ENCODE results near the gene ALDH3A1.

The ALDH3A1 gene

DNA sequence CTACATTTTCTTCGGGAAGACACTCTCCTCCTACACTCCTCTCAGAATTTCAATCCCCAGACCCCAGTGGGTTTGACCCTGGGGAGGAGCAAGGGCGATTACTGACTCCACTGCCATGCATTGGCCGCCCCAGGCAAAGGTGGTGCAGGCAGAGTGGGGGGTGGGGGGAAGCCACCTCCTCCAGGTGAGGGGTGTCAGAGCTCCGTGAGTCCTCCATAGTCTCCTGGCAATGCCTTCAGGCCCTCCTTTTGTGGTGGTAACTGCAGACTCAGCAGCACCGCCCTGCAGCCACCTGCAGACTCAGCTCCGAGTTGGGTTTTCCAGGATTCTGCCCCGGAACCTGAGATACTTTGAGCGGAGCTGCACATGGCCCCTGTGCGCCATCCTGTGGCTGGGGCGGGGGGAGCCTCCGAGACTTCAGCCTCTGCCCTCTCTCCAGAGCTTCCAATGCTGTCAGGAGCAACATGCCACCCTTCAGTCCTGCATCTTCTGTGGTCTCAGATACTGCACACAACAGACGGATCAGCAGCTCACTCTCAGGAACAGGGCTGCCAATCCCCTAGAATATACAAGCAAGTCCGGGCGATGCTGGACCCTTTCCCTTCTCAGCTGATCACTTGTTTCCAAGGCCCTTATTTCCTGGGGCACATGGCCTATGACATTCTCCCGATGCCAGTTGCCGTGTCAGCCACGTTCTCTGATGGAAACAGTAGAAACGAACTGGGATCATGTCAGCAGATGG, 29.3 kb downstream of the ALDH3A1 start:
- no peak for DNase-seq

DNA sequence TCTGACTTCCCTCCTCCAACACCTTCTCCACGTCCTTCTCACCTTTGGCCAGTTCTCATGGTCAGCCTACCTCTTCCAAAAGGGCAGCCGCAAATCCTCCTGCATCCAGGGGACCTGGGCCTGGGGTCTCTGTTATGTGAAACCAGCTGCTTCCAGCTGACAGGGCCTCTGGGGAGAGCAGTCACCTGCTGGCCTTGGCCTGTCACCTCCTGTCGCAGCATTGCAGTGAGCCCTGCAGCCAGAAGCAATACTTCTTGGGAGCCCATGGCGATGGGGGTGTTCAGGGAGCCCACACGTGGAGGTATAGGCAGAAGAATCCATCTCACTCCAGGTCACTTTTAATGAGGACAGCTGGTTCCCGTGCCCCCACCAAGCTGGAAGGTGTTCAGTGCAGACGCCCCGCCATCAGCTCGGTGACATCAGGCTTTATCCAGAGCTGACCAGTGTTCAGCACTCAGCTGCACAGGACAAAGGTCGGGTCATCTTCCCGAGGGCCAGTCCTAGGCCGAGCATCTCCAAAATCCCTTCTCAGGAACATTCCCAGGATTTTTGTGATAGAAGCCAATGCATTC, 30.0 kb downstream of the ALDH3A1 start:
- DNase-seq: no peak

DNA sequence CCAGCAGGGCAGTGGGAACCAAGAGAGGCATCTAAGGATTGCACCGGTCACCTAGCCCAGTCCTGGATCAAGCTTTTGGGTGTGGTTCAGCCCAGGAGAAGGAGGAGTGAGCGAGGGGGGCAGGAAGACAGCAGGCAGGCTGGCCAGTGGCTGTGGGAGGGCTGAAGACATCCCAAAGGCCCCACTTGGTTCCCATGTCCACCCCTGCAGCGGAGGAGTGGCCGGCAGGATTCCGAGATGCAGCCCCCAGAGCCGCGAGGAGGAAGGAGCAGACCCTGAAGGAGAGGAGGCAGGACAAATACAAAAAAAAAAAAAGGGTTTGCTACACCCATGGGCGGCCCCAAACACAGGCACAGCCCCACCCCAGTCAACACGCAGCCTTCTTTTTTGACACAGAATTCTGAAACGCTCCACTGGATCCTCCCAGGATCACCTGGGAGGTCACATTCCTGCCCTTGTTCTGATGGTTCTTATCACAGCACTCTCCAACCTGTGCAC, 30.6 kb downstream of the ALDH3A1 start:
- no peak for DNase-seq

DNA sequence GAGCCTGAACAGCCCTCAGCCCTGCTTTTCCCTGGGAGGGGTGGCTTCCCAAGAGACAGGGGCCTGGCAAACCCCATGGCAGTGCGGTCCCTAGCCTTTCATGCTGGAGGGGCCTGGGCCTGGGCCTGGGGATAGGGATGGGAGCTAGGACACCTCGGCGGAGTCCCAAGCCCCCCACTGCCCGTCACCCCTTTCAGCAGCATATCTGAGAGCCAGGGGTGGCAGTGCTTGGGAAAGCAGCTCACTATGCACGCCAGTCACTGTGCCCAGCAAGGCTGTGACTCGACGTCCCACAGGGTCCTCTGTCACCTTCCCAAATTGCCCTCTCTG, 31.1 kb downstream of the ALDH3A1 start:
- no peak for DNase-seq

DNA sequence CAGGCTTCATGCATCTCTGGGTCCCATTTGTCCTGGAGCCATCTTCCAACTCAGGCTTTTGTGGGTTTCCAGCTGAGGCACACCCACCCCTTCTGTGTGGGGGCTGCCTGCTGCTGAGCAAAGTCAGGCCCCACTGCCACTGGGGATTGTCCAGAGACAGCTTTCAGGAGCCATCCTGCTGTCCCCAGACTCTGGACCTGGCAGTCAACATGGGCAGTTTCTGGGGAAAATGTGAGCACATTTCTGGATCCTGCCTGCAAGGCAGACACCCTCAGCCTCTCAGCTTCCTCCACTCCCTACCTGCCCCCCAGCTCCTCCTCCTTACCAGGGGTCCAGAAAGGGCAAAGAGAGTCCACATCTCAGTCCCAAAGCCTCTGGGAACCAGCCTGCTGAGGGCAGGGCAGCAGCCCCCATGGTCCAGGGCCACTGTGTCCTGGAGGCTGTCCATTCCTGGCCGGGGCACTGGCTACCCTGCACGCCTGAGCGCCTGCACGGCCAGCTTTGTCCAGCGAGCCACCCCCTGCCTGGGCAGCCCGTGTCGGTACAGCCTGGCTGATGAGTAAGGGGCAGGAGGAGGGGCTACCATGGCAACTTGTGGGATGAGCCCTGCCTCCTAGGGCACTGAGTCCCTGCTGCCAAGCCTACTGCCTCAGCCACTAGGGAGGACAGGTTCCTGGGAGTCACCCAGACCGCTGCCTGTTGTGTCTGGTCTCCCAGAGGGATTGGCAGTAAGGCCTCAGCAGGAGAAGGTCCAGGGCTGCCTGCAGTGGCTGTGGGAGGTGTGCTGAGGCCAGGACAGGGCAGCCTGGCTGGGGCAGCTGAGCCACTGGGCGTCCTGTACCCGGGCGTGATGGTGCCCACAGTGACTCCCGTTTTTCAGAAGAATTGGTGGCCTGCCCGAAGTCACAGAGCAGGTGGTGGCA, 31.7 kb downstream of the ALDH3A1 start, which contains the start of gene SLC47A2:
TSS of gene SLC47A2 (minus strand) at position 477 of the 923 bp plus-strand sequence. CDS start at position 448, 29 bp downstream.
- no peak for DNase-seq

DNA sequence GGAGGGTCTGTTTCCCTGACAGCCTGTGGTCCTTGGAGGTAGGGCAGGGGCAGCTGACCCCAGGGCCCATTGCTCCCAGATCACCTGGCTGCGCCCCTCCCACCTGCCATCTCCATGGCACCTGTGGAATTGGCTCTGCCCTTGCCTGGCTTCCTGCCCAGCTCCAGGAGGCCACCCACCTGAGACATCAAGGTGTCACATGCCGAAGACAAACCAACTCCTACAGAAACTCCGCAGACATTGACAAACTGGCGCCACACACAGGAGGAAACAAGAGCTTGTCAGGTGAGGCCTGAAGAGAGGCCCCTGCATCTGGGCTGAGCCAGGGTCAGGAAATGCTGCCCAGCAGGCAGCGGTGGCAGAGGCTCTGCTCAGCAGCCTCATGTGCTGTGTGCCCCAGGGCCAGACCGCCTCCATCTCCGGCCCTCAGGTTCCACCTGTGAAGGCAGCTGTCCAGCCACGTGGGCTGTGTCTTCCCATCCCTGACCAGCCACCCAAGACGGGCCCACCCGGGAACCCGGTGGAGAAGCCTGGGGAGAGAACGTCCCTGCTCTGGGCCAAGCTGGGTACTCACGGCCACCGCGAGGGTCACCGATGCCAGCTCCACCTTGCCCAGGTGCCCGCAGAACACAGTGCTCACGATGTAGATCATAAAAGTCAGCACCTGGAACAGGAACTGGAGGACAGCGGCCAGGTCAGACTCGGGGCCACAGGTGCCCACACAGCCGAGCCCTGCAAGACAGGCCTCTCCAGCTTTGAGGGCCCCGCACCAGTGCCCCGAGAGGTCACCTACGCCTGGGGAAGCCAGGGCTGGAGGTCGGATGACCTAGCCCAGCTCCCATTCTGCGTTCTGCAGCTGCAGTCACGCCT, 33.3 kb downstream of the ALDH3A1 start:
- no peak for DNase-seq

DNA sequence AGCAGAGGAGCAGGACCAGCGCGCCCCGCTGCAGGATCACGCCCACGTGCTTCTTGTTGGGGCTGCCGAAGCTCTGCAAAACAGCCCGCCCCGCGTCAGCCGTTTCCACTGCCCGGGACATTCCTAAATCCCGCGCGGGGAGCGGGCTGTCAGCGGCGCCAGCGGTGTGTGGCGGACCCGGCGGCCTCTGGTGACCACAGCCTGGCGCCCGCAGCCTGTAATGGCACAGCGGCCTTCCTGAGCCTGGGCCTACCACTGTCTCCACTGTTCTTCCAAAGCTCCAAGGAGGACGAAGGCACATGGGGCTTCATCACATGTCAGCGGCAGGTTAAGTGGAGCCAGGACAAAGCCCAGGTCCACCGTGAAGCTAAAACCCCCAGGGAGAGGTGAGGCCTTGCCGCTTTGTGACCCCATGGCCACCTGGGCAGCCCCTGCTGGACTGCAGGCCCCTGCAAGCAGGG, 34.2 kb downstream of the ALDH3A1 start:
- DNase-seq: no peak

DNA sequence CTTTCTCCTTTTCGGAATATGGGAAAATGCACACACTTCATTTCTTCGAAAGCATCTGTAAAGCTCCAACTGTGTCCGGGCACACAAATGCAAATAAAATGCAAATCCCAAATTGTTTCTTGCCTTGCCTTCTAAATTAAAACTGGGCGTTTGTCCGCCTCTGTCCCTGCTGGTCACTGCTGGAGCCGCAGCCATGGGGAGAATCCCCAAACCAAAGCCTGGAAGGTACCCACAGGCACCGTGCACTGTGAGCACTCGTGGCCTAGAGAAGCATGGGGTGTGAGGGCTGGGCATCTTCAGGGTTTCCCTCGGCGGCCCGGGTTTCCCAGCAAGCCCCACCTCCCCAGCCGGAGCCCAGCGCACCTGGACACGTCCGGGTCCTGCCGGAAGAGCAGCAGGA, 34.6 kb downstream of the ALDH3A1 start:
- DNase-seq: no peak

DNA sequence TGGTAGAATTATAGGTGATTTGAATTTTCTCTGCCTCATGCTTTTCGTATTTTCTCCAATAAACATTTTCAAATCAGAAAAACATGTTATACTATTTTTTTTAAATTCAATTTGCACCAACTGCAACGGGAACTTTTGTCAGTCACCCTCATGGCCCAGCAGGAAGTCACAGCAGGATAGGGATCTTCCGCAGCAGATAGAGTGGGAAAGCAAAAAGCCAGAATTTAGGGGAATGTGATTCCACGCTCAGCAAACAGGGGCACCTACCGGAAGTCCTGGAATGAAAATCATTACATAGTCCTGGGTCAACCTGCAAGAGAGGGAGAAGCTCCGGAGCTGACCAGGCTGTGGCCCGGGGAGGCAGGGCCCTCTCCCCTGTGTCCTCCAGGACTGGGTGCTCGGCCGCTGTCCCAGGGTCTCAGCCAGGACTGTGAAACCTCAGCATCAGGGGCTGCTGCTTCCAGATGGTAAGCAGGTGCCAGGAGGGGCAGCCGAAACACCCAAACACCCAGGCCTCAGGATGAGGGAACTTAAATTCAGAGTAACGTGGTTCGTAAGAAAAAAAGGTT, 35.6 kb downstream of the ALDH3A1 start:
- no peak for DNase-seq

DNA sequence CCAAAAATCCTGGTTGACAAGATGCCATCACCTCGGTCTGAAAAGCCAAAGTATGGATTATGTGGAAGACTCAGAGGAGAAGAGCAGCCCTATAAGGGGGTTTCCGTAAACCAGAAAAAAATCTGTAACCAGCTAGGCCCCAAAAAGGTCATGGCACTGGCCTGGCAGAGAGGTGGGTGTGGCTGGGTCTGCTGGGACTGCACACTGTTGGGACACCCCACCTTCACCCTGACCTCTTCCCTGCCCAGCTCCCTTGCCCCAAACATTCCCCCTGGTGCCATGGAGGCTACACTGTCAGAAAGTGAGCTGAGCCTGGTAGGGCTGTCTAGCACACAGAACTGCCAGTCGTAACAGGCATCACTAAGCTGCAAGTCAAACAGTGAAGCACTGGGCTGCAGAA, 38.3 kb downstream of the ALDH3A1 start:
- DNase-seq: no peak

DNA sequence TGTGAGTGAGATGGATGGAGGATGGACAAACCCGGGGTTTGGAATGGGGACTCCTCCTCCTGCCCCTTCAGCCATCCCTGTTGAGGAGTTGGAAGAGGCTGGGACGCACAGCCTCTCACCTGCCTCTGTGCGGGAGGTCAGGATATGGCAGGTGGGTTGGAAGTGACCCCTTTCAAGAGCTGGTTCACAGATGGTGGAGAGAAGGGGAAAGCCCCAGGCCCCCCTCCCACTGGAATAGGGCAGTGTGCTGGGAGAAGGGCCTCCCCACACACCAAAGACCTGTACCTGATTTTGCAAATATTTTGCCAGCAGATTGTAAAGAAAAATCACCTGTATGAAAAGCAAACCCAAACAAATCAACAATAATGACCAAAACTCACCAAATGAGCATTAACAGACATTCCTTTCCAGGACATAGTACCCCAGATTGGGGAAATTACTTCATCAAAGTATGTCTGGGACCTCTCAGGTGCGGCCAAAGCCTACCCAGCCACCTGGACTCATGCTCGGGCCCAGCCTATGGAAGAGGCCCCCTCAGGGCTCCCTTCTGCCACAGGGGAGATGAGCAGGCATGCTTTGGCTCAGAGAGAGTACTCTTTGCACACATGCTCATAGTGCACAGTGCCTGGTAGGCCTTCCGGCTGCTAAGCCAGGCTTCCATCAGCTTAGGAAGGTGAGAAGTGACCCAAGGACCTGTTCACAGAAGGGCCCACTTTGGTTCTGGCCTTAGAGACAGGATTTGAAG, 39.5 kb downstream of the ALDH3A1 start:
- no peak for DNase-seq

DNA sequence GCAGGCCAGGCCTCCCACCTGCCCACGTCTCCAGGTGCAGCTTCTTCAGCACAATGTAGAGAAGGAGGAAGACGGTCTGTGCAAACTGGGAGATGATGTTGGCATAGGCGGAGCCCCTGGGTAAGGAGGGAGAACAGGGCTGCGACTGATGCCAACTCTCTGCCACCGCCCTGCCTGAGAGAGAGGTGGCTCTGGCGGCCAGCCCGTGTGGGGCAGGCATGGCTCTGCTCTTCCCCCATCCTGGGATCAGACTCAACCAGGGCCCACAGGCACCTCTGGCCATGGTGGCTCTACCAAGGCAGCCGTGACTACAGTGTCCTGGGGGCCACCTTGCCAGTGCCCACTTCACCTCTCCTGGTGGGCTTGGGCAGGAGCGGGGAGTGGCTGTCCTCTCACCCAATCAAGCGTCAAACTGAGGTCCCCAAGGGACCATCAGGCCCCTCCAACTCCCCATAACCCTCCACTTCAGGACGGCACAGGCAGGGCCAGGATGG, 40.3 kb downstream of the ALDH3A1 start:
- no peak for DNase-seq

DNA sequence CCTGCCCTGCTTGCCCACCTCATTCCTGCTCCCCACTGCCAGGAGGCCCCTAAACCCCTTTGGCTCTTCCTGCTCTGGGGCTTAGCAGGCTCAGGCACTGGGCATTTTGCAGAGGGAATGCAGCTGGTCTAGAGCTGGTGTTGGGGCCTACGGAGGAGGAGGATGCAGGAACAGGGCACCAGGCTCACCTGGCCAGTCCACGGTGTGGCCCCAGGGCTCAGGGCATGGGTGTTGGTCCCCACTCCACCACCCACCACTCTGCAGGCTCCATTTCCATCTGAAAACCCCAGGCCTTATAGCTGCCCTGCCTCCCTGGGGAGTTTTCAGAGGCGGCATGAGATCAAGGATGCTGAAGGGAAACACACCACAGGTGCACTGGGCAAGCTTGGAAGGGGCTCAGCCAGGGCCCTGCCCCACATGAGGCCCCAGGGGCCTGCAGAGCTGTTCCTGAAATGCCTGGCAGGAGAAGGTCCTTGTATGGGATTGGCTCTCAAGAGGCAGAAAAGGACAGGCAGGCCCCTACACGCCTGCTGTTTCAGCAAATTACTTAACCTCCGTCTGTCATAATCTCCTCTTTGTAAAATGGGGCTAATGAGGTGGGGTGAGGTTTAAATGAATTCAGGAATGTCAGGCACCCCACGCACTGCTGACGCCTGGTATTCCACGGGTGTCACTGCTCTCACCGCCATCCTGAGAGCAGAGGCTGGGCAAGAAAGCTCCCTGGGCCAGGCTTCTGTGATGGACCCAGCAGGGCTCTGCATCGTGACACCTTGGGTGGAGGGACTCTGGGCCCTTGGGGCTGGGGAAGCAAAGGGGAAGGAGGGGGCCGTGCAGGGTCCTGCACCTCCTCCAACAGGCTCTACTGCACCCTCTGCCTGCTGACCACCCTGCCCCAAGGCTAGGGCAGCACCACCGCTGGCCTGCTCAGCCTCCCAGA, 41.0 kb downstream of the ALDH3A1 start:
- DNase-seq: no peak

DNA sequence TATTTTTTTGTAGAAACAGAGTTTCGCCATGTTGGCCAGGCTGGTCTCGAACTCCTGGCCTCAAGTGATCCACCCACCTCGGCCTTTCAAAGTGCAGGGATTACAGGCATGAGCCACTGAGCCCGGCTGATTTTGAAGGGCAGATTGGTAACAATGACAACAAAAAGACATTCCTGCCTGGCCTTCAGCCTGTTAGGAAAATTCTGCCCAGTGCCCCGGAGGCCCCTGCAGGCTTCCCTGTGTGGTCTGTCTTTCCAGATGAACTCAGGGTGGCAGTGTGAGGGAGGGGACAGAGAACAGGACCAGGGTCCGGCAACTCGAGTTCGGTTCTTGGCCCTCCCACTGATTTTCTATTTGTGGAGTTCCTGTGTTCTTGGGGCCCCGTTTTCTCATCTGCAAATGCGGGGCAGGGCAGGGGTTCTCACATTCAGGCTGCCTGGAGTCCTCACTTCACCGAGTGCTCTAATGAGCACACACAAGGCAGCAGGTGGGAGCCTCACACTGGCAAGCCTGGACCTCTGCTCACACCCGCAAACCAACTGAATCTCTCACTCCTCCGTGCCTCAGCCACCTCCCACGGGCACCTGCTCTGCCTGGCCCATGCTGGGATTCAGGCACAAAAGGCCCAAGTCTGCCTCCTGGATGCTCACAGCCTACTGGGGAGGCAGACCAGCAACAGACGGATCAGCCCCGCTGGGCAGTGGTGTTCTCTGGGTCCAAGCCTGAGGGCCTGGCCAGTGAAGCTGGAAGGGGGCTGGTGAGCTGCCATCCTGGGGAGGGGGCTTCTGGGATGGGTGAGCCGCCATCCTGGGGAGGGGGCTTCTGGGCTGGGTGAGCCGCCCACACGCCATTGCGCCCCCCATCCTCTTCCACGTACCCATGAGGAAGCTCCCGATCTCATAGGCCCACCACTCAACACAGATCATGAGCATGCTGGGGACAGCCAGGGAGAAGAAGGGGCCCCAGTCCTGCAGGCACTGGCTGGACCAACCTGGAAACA, 42.0 kb downstream of the ALDH3A1 start:
- DNase-seq: no peak

DNA sequence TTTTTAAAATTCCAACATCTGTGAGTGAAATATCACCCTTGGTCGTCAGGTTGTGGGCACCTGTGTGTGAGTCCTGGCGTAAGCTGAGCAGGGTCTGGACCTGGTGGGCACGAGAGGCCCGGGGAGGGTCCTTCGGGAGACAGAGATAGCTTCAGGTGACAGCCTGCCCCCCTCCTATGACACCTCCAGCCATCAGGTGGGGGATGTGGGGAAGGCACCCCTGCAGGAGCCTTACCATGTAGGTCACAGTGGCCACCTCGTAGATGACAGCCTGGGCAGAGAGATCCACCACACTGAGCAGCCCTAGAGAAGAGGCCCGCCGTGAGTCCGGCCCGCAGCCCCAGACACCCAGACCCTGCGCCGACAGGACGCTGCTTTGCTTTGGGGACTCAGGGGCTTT, 42.9 kb downstream of the ALDH3A1 start:
- DNase-seq: no peak

DNA sequence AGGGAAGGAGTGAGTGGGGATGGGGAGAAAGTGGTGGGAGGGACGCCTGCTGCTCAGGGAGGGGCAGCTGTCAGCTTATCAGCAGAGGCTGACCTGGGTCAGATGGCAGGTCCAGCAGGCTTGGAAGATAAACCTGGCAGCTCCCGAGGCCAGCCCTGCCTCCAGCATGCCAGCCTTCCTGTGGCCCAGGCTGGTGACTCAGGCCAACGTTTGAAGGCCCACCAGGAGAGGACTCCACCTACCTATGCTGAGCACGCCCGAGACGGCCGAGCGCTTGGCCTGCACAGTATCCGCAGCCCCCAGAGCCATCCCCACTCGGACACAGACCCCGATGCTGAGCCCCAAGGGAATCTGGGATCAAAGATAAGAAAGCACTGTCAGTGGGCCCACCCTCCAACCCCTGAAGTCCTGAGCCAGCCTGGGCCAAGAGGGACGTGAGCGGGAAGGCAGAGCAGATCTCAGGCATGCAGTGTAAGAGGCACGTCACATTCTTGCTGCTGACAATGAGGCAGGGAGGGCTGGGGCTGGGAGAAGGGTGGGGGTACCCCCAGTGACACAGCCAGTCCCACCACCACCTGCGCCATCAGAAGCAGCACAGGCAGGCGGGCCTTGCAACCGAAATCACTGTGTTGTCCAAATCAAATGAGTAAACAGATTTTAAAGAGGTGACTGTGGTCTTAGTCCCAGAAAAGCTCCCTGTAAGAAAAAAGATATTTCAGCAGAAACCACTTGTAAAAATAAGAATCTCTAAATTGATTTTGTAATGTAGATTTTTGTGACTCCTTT, 44.1 kb downstream of the ALDH3A1 start:
- no peak for DNase-seq

DNA sequence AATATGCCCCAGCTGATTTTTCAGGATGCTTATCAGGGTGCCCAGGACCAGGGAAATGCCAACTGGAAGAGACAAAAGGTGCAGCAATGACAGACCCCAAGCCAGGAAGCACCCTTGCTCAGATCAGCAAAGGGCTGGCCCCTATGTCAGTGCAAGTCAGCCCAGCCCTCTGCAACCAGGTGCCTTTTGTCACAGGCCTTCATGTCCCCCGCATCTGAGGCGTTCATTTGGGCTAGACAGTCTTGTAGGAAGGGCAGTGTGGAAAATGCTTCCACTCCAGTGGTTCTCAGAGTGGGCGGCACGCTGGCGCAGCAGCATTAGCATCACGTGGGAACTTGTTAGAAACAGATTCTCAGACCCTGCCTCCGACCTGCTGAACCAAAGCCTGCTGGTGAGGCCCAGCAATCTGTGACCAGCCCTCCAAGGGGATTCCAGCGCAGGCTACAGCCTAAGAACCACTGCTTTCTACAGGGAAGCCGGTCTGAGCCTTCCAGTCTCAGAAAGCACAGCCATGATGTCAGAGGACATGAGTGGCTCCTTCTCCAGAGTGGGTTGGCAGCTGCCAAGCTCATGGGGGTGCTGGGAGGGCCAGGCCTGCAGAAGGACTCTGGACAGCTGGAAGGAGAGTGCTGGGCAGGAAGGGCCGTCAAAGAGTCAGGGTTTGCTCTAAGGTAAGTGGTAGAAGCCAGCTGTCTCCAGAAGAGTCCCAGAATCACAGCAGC, 44.8 kb downstream of the ALDH3A1 start:
- DNase-seq: no peak

Data from activated CD8-positive, alpha-beta memory T cell treated with anti-CD3 and anti-CD28 coated beads, Interleukin-2, amount 50 U/mL, for 48 hours (primary cell).